A549 (cell line): ENCODE data around the gene NCOA7. TPM values are rescaled to one million over a fixed set of nuclear protein-coding genes. Genes with fewer than 3 reads are reported as not detected.
A peak's percentile ranks its signal among the peaks of the same experiment; 100 is the strongest.

Experiments used
- ATAC-seq, 2 experiments: fragments of 200-7000 bp in 1 of 2; fragments of >200 bp in 1 of 2; cut with Nextera tagmentation in 1 of 2; cut with Tn5 transposase in 1 of 2; 3 replicates each; pipeline versions ENCODE4 v1.8.0 to v1.9.1; 2018 to 2020; ENCODE audit warnings: mild to moderate bottlenecking in 1 of 2, moderate library complexity in 1 of 2
- CTCF ChIA-PET: fragments of 300-600 bp; sonication (Branson Sonifier 250); formaldehyde crosslinking; extraction: SDS; loops from one replicate; lab custom pipeline; 2021; ENCODE audit warnings: antibody characterized with exemption, inconsistent platforms; lab: Yijun Ruan, JAX
- POLR2A ChIA-PET: fragments of 350-600 bp; formaldehyde crosslinking; extraction: SDS; loops from one replicate; lab custom pipeline; 2021; ENCODE audit warnings: antibody characterized with exemption, inconsistent platforms; lab: Yijun Ruan, JAX
- DNase-seq, 2 experiments: peaks; one replicate each; pipeline versions ENCODE4 v3.0.0 to v3.0.0-alpha.2; 2011 to 2016; ENCODE audit warnings: low read depth in 1 of 2, low spot score in 1 of 2
- FAIRE-seq: peaks from 2 replicates; lab custom pipeline; 2011; peaks lifted over from hg19 to GRCh38; lab: Jason Lieb, UNC
- H3K27ac ChIP-seq, 2 experiments: fragments of >200 bp; sonication (Bioruptor Twin); formaldehyde crosslinking; 3 replicates each; pipeline ENCODE4 v1.5.1; 2016 to 2017
- H3K4me1 ChIP-seq: fragments of >200 bp; sonication (Bioruptor Twin); formaldehyde crosslinking; 3 replicates; pipeline ENCODE4 v1.6.1; 2016
- H3K4me2 ChIP-seq: fragments of >200 bp; sonication (Bioruptor Twin); formaldehyde crosslinking; 3 replicates; pipeline ENCODE4 v1.6.1; 2016
- H3K4me3 ChIP-seq: fragments of >200 bp; sonication (Bioruptor Twin); formaldehyde crosslinking; 3 replicates; pipeline ENCODE4 v1.5.1; 2016
- H3K9me3 ChIP-seq: fragments of >200 bp; sonication (Bioruptor Twin); formaldehyde crosslinking; 3 replicates; pipeline ENCODE4 v1.6.1; 2016
- ATOH8 ChIP-seq: fragments of 250-450 bp; sonication (Bioruptor Pico); IDR thresholded peaks from 2 replicates; pipeline ENCODE4 v1.5.0; 2020; ENCODE audit warnings: low read depth, mild to moderate bottlenecking, moderate library complexity
- BCL3 ChIP-seq: fragments of >200 bp; sonication (Bioruptor Twin); formaldehyde crosslinking; IDR thresholded peaks from 3 replicates; pipeline ENCODE4 v1.6.1; 2016
- CBX2 ChIP-seq: fragments of 200-600 bp; sonication (generic); IDR thresholded peaks from 2 replicates; pipeline ENCODE4 v1.6.1; 2016; ENCODE audit warnings: low read depth, mild to moderate bottlenecking, borderline replicate concordance
- EHF ChIP-seq: fragments of 250-450 bp; sonication (Bioruptor Pico); IDR thresholded peaks from 2 replicates; pipeline ENCODE4 v1.5.0; 2020; ENCODE audit warnings: mild to moderate bottlenecking
- FOSL2 ChIP-seq, 2 experiments: fragments of 450-650 bp in 1 of 2; fragments of >200 bp in 1 of 2; sonication (Bioruptor Twin) in 1 of 2; formaldehyde crosslinking; IDR thresholded peaks; 2 replicates each; pipeline versions ENCODE4 v1.5.0 to v1.6.1; 2016 to 2020; ENCODE audit warnings: mild to moderate bottlenecking in 1 of 2, moderate library complexity in 1 of 2
- FOXS1 ChIP-seq: fragments of 250-450 bp; sonication (Bioruptor Pico); IDR thresholded peaks from 2 replicates; pipeline ENCODE4 v1.5.0; 2020; ENCODE audit warnings: mild to moderate bottlenecking, moderate library complexity
- HDAC2 ChIP-seq: fragments of 200-600 bp; sonication (generic); IDR thresholded peaks from 2 replicates; pipeline ENCODE4 v1.6.1; 2016
- HEYL ChIP-seq: fragments of 250-450 bp; sonication (Bioruptor Pico); IDR thresholded peaks from 2 replicates; pipeline ENCODE4 v1.8.0; 2021; ENCODE audit warnings: mild to moderate bottlenecking, moderate library complexity
- HOXB5 ChIP-seq: fragments of 250-450 bp; sonication (Bioruptor Pico); IDR thresholded peaks from 2 replicates; pipeline ENCODE4 v1.5.0; 2020; ENCODE audit warnings: mild to moderate bottlenecking, moderate library complexity
- JUNB ChIP-seq: fragments of >200 bp; sonication (Bioruptor Twin); formaldehyde crosslinking; IDR thresholded peaks from 2 replicates; pipeline ENCODE4 v1.6.1; 2016
- KDM5A ChIP-seq: fragments of 200-600 bp; sonication (generic); IDR thresholded peaks from 2 replicates; pipeline ENCODE4 v1.6.1; 2016; ENCODE audit warnings: antibody characterized with exemption, mild to moderate bottlenecking
- MAX ChIP-seq: IDR thresholded peaks from 2 replicates; pipeline ENCODE4 v1.6.1; 2012
- MYC ChIP-seq: IDR thresholded peaks from 2 replicates; pipeline ENCODE4 v1.6.1; 2012; ENCODE audit warnings: mild to moderate bottlenecking, inconsistent platforms, low read length, improper control_type of control experiment, borderline replicate concordance
- POLR2AphosphoS2 ChIP-seq: conservative IDR thresholded peaks from 2 replicates; pipeline ENCODE4 v1.6.1; 2012; ENCODE audit warnings: low read length, improper control_type of control experiment, inconsistent platforms
- RAD21 ChIP-seq, 2 experiments: fragments of >200 bp in 1 of 2; sonication (Bioruptor Twin) in 1 of 2; formaldehyde crosslinking in 1 of 2; IDR thresholded peaks in 1 of 2; conservative IDR thresholded peaks in 1 of 2; 2 replicates in 1 of 2; 3 replicates in 1 of 2; pipeline ENCODE4 v1.6.1; 2012 to 2018; ENCODE audit warnings: inconsistent platforms in 1 of 2
- RARB ChIP-seq: fragments of 250-450 bp; sonication (Bioruptor Pico); IDR thresholded peaks from 2 replicates; pipeline ENCODE4 v1.8.0; 2021; ENCODE audit warnings: mild to moderate bottlenecking, moderate library complexity
- REST ChIP-seq: fragments of 200-600 bp; sonication (generic); IDR thresholded peaks from 2 replicates; pipeline ENCODE4 v1.6.1; 2016; ENCODE audit warnings: antibody characterized with exemption, mild to moderate bottlenecking, moderate library complexity
- SMC3 ChIP-seq: fragments of >200 bp; sonication (Bioruptor Twin); formaldehyde crosslinking; IDR thresholded peaks from 3 replicates; pipeline ENCODE4 v1.6.1; 2018; ENCODE audit warnings: inconsistent platforms
- TP53 ChIP-seq: fragments of 250-450 bp; sonication (Bioruptor Pico); IDR thresholded peaks from 2 replicates; pipeline ENCODE4 v1.5.0; 2021; ENCODE audit warnings: mild to moderate bottlenecking, moderate library complexity
- WGBS: methylation state at CpG from one replicate; pipeline ENCODE4 v1.1.6; 2017; ENCODE audit errors: missing lambda C conversion rate; 5-methylcytosine and 5-hydroxymethylcytosine counted together
- polyA plus RNA-seq, 4 experiments: library from polyadenylated mRNA; depleted of rRNA in 3 of 4; stranded (reverse); fragments of >200 nt; fragmentation: RNase III in 1 of 4; extraction: RNeasy Plus Mini Kit Qiagen cat#74134 plus additional on column Dnase treatment in 1 of 4; gene quantifications; 2 replicates in 3 of 4; 3 replicates in 1 of 4; pipeline ENCODE4 v1.2.3, GENCODE V29; 2011 to 2017

NCOA7 gene
- polyA plus RNA-seq, 2 of the 4 experiments (the other 2 are of a cell fraction) = 66.4 to 195 TPM

GRCh38 chr6:125953502-125953875, 162.7 kb downstream of the NCOA7 start:
- peaks cover 52% of the 10 kb centered on the region for H3K4me1 ChIP-seq
- TF ChIP-seq RAD21 (conservative IDR thresholded peaks at IDR 0.05 in 1 of 2, IDR thresholded peaks at IDR 0.05 in 1 of 2) (peak; percentile 56 to 76; a peak in 4 of 5 replicates), SMC3 (peak; percentile 50), HOXB5 (CRISPR knock-in tag) (no peak), MYC (no peak)
- TF ChIP-seq, all 56 proteins: peak for 2
- H3K4me2 ChIP-seq = no peak overlapping the region
- CTCF ChIA-PET = interaction anchor here (0.6 to 8.4 kb wide), 38 partner anchors 8 to 642 kb away, joined by 3 to 148 read pairs (median 6); partner anchors contain the start of gene NCOA7
- WGBS = 79% methylated on average over 8 of the region's 11 CpGs
- FAIRE-seq (no peak), DNase-seq (no peak), ATAC-seq (peak; percentile 40 to 41; a peak in 3 of 6 replicates)
- POLR2A ChIA-PET = interaction anchor here (1.3 to 2.9 kb wide), 2 partner anchors 162 to 163 kb away, joined by 3 to 15 read pairs; partner anchors contain the start of gene NCOA7
- no peaks in the 10 kb centered on the region for H3K9me3 ChIP-seq
- peak overlapping the region; percentile 93 to 98; a peak in 5 of 6 replicates for H3K27ac ChIP-seq
- no peak overlapping the region for H3K4me3 ChIP-seq

GRCh38 chr6:125954735-125955339, 164.1 kb downstream of the NCOA7 start:
- Histone ChIP-seq H3K4me1 (peaks cover 40% of the 10 kb centered on the region), H3K4me2 (no peak overlapping the region), H3K9me3 (no peaks in the 10 kb centered on the region), H3K27ac (peak overlapping the region in 1 of 2 experiments; percentile 93; a peak in 1 of 6 replicates), H3K4me3 (no peak overlapping the region)
- 48% methylated on average over 5 of the region's 5 CpGs for WGBS
- ChIA-PET POLR2A (no interaction called here), CTCF (interaction anchor here (0.6 to 8.4 kb wide), 19 partner anchors 9 to 174 kb away, joined by 3 to 148 read pairs (median 9); partner anchors contain the start of gene NCOA7)
- TF ChIP-seq RARB (CRISPR knock-in tag) (no peak), HEYL (CRISPR knock-in tag) (no peak), CBX2 (no peak), REST (no peak), ATOH8 (CRISPR knock-in tag) (no peak), KDM5A (no peak), MAX (no peak), EHF (no peak), POLR2AphosphoS2 (no peak), JUNB (no peak), FOXS1 (CRISPR knock-in tag) (no peak), BCL3 (no peak), TP53 (CRISPR knock-in tag) (no peak), HDAC2 (no peak), FOSL2 (IDR thresholded peaks at IDR 0.05) (no peak), FOSL2 (CRISPR knock-in tag; IDR thresholded peaks at IDR 0.05) (no peak)
- FAIRE-seq = no peak
- ATAC-seq = no peak
- no peak for DNase-seq
